Measurements from ENCODE around the gene ZCCHC14. TPM values are rescaled to one million over a fixed set of nuclear protein-coding genes. Genes with fewer than 3 reads are reported as not detected.

ZCCHC14 gene
- total RNA-seq, 2 donors from 2014 or later, result 16.5 to 17.7 TPM

GRCh38 chr16:87431926-87432325 is 60.9 kb downstream of the ZCCHC14 start:
- Mint-ChIP-seq H3K27me3 (no peaks in the 10 kb centered on the region), H3K27ac (no peak overlapping the region), H3K4me1 (peaks cover 10% of the 10 kb centered on the region), H3K36me3 (ENCODE audit: low read depth) (peaks cover 2% of the 10 kb centered on the region), H3K4me3 (no peak overlapping the region)
- no peak for ATAC-seq
- H3K9me3 ChIP-seq (ENCODE audit: control insufficient read depth, low read length, poor library complexity, severe bottlenecking), result no peaks in the 10 kb centered on the region
- no peak for DNase-seq

GRCh38 chr16:87426423-87427215 is 66.2 kb downstream of the ZCCHC14 start:
- Mint-ChIP-seq H3K4me3 (no peak overlapping the region), H3K4me1 (peaks cover 13% of the 10 kb centered on the region), H3K27me3 (no peaks in the 10 kb centered on the region), H3K27ac (no peak overlapping the region), H3K36me3 (ENCODE audit: low read depth) (peaks cover 9% of the 10 kb centered on the region)
- DNase-seq (no peak), ATAC-seq (no peak)
- H3K9me3 ChIP-seq (ENCODE audit: control insufficient read depth, low read length, poor library complexity, severe bottlenecking), result no peaks in the 10 kb centered on the region

GRCh38 chr16:87425941-87426340 is 66.9 kb downstream of the ZCCHC14 start:
- no peak overlapping the region for H3K4me3 Mint-ChIP-seq
- H3K27me3 Mint-ChIP-seq, result no peaks in the 10 kb centered on the region
- no peak for DNase-seq
- no peaks in the 10 kb centered on the region for H3K9me3 ChIP-seq (ENCODE audit: control insufficient read depth, low read length, poor library complexity, severe bottlenecking)
- no peak for ATAC-seq
- H3K36me3 Mint-ChIP-seq (ENCODE audit: low read depth), result peaks cover 9% of the 10 kb centered on the region
- H3K4me1 Mint-ChIP-seq, result peaks cover 13% of the 10 kb centered on the region
- H3K27ac Mint-ChIP-seq, result no peak overlapping the region

GRCh38 chr16:87424266-87424665 is 68.6 kb downstream of the ZCCHC14 start:
- no peak for DNase-seq
- Mint-ChIP-seq H3K4me1 (peaks cover 13% of the 10 kb centered on the region), H3K4me3 (no peak overlapping the region), H3K27me3 (no peaks in the 10 kb centered on the region), H3K27ac (no peak overlapping the region), H3K36me3 (ENCODE audit: low read depth) (peaks cover 9% of the 10 kb centered on the region)
- no peak for ATAC-seq
- H3K9me3 ChIP-seq (ENCODE audit: control insufficient read depth, low read length, poor library complexity, severe bottlenecking), result no peaks in the 10 kb centered on the region

GRCh38 chr16:87423429-87423828 is 69.4 kb downstream of the ZCCHC14 start:
- H3K27ac Mint-ChIP-seq, result no peak overlapping the region
- no peaks in the 10 kb centered on the region for H3K9me3 ChIP-seq (ENCODE audit: control insufficient read depth, low read length, poor library complexity, severe bottlenecking)
- DNase-seq, result no peak
- peaks cover 8% of the 10 kb centered on the region for H3K36me3 Mint-ChIP-seq (ENCODE audit: low read depth)
- H3K4me3 Mint-ChIP-seq, result no peak overlapping the region
- no peaks in the 10 kb centered on the region for H3K27me3 Mint-ChIP-seq
- no peak for ATAC-seq
- peaks cover 13% of the 10 kb centered on the region for H3K4me1 Mint-ChIP-seq

GRCh38 chr16:87422106-87422505 is 70.7 kb downstream of the ZCCHC14 start:
- Mint-ChIP-seq H3K36me3 (ENCODE audit: low read depth) (peaks cover 8% of the 10 kb centered on the region), H3K4me3 (no peak overlapping the region), H3K27me3 (no peaks in the 10 kb centered on the region), H3K4me1 (peaks cover 13% of the 10 kb centered on the region), H3K27ac (no peak overlapping the region)
- no peaks in the 10 kb centered on the region for H3K9me3 ChIP-seq (ENCODE audit: control insufficient read depth, low read length, poor library complexity, severe bottlenecking)
- no peak for DNase-seq
- ATAC-seq, result no peak

GRCh38 chr16:87421003-87421912 is 71.6 kb downstream of the ZCCHC14 start:
- peak overlapping the region; percentile 60 for H3K27ac Mint-ChIP-seq
- peaks cover 8% of the 10 kb centered on the region for H3K36me3 Mint-ChIP-seq (ENCODE audit: low read depth)
- no peaks in the 10 kb centered on the region for H3K9me3 ChIP-seq (ENCODE audit: control insufficient read depth, low read length, poor library complexity, severe bottlenecking)
- no peaks in the 10 kb centered on the region for H3K27me3 Mint-ChIP-seq
- ATAC-seq (no peak), DNase-seq (no peak)
- H3K4me1 Mint-ChIP-seq, result peaks cover 9% of the 10 kb centered on the region
- no peak overlapping the region for H3K4me3 Mint-ChIP-seq

GRCh38 chr16:87420026-87421002 is 72.5 kb downstream of the ZCCHC14 start:
- H3K36me3 Mint-ChIP-seq (ENCODE audit: low read depth), result peaks cover 8% of the 10 kb centered on the region
- no peak for ATAC-seq

GRCh38 chr16:87418644-87419043 is 74.2 kb downstream of the ZCCHC14 start:
- H3K4me1 Mint-ChIP-seq, result no peaks in the 10 kb centered on the region
- DNase-seq (no peak), ATAC-seq (no peak)
- H3K27me3 Mint-ChIP-seq, result no peaks in the 10 kb centered on the region
- H3K9me3 ChIP-seq (ENCODE audit: control insufficient read depth, low read length, poor library complexity, severe bottlenecking), result no peaks in the 10 kb centered on the region
- peaks cover 8% of the 10 kb centered on the region for H3K36me3 Mint-ChIP-seq (ENCODE audit: low read depth)
- H3K27ac Mint-ChIP-seq, result no peak overlapping the region
- no peak overlapping the region for H3K4me3 Mint-ChIP-seq

More at GRCh38 chr16:87420026-87421002, 72.5 kb downstream of the ZCCHC14 start:
- peaks cover 5% of the 10 kb centered on the region for H3K4me1 Mint-ChIP-seq
- H3K27me3 Mint-ChIP-seq, result no peaks in the 10 kb centered on the region
- no peaks in the 10 kb centered on the region for H3K9me3 ChIP-seq (ENCODE audit: control insufficient read depth, low read length, poor library complexity, severe bottlenecking)
- no peak overlapping the region for H3K4me3 Mint-ChIP-seq
- peak overlapping the region; percentile 60 for H3K27ac Mint-ChIP-seq
- no peak for DNase-seq

- ATAC-seq (no peak), DNase-seq (no peak)
- Mint-ChIP-seq H3K36me3 (ENCODE audit: low read depth) (peaks cover 8% of the 10 kb centered on the region), H3K27me3 (no peaks in the 10 kb centered on the region), H3K4me3 (no peak overlapping the region), H3K27ac (no peak overlapping the region), H3K4me1 (no peaks in the 10 kb centered on the region)
- H3K9me3 ChIP-seq (ENCODE audit: control insufficient read depth, low read length, poor library complexity, severe bottlenecking), result no peaks in the 10 kb centered on the region
These were observed 74.6 kb downstream of the ZCCHC14 start for GRCh38 chr16:87418216-87418615.

GRCh38 chr16:87417528-87417910 is 75.3 kb downstream of the ZCCHC14 start:
- no peaks in the 10 kb centered on the region for H3K4me1 Mint-ChIP-seq
- H3K27ac Mint-ChIP-seq, result no peak overlapping the region
- no peaks in the 10 kb centered on the region for H3K9me3 ChIP-seq (ENCODE audit: control insufficient read depth, low read length, poor library complexity, severe bottlenecking)
- H3K36me3 Mint-ChIP-seq (ENCODE audit: low read depth), result peaks cover 7% of the 10 kb centered on the region
- ATAC-seq (no peak), DNase-seq (no peak)
- H3K27me3 Mint-ChIP-seq, result no peaks in the 10 kb centered on the region
- no peak overlapping the region for H3K4me3 Mint-ChIP-seq

GRCh38 chr16:87416826-87417527 is 75.8 kb downstream of the ZCCHC14 start:
- Mint-ChIP-seq H3K27me3 (no peaks in the 10 kb centered on the region), H3K36me3 (ENCODE audit: low read depth) (peaks cover 6% of the 10 kb centered on the region), H3K4me3 (no peak overlapping the region), H3K4me1 (no peaks in the 10 kb centered on the region), H3K27ac (no peak overlapping the region)
- ATAC-seq, result no peak
- no peak for DNase-seq
- H3K9me3 ChIP-seq (ENCODE audit: control insufficient read depth, low read length, poor library complexity, severe bottlenecking), result no peaks in the 10 kb centered on the region

Data from T-helper 17 cell (primary cell).